Activated naive CD8-positive, alpha-beta T cell treated with anti-CD3 and anti-CD28 coated beads for 36 hours (primary cell): Measurements from ENCODE around the gene CCPG1. TPM values are rescaled to one million over a fixed set of nuclear protein-coding genes. Genes with fewer than 3 reads are reported as not detected.

Source experiments
- total RNA-seq, 2 experiments: library from RNA; stranded (reverse); gene quantifications; one replicate each; pipeline ENCODE4 v1.2.3, GENCODE V29; 2021

CCPG1 gene
- total RNA-seq, 2 experiments from 2014 or later, result 11.7 to 12.2 TPM

Other genes starting within 250 kb of the CCPG1 start
- gene RSL24D1, start 211.4 kb downstream of the CCPG1 start, total RNA-seq, result 100 to 1,000 TPM; 179 to 181 TPM
- gene RAB27A, start 118.5 kb downstream of the CCPG1 start, total RNA-seq, result 10 to 100 TPM; 82.2 to 91.0 TPM
- 10 to 100 TPM; 13.6 to 14.4 TPM for gene PIGBOS1, start 89.2 kb downstream of the CCPG1 start, total RNA-seq
- 10 to 100 TPM; 16.9 to 20.3 TPM for gene PIGB, start 89.1 kb downstream of the CCPG1 start, total RNA-seq
- gene PIERCE2, start 136 bp upstream of the CCPG1 start, total RNA-seq, result under 1 TPM in 1 of 2 experiments, not detected in 1; 0.31 TPM
- gene DNAAF4, start 99.9 kb upstream of the CCPG1 start, total RNA-seq, result under 1 TPM; 0.38 to 0.52 TPM
- gene PYGO1, start 180.0 kb upstream of the CCPG1 start, total RNA-seq, result not detected